HCT116 (cell line): ENCODE measurements around the gene BMAL1. TPM values are rescaled to one million over a fixed set of nuclear protein-coding genes. Genes with fewer than 3 reads are reported as not detected.

ENCODE experiments used
- ATAC-seq: fragments of 200-7000 bp; cut with Tn5 transposase; 2 replicates; pipeline ENCODE4 v1.9.1; 2020; ENCODE audit warnings: mild to moderate bottlenecking, moderate library complexity
- BruUV-seq: library from RNA; stranded (reverse); fragments of 400-500 nt; replicated peaks from 2 replicates; lab custom pipeline; 2021; lab: Mats Ljungman, UMichigan
- CTCF ChIA-PET: fragments of 300-600 bp; sonication (Branson Sonifier 250); formaldehyde crosslinking; loops from one replicate; lab custom pipeline; 2021; ENCODE audit warnings: antibody characterized with exemption; lab: Charles Lee
- POLR2A ChIA-PET: fragments of 300-600, 350-600 bp; sonication (Branson Sonifier 250); formaldehyde crosslinking; loops from one replicate; lab custom pipeline; 2021; ENCODE audit warnings: antibody characterized with exemption; lab: Charles Lee
- RAD21 ChIA-PET, 2 experiments: fragments of 300-600 bp; sonication (Branson Sonifier 250); formaldehyde crosslinking; loops; one replicate each; lab custom pipeline; 2023; ENCODE audit warnings: low total read pairs in 2 of 2; ENCODE audit not compliant: uncharacterized antibody in 2 of 2, unreplicated experiment in 2 of 2, low non-redundant PET in 1 of 2; lab: Charles Lee
- DNase-seq: peaks from one replicate; pipeline ENCODE4 v3.0.0-alpha.2; 2010; ENCODE audit warnings: low read depth, low spot score
- H2AFZ ChIP-seq: fragments of 200-600 bp; shearing (Covaris generic), sonication (generic); 2 replicates; pipeline ENCODE4 v1.6.1; 2017; ENCODE audit warnings: low read depth, mixed run types, mixed read lengths, antibody characterized with exemption, low read length; ENCODE audit not compliant: poor library complexity, severe bottlenecking
- H3K27ac ChIP-seq: 2 replicates; pipeline ENCODE4 v1.5.1; 2012; ENCODE audit warnings: low read depth, low read length
- H3K27me3 ChIP-seq: fragments of 200-600 bp; sonication (generic); 2 replicates; pipeline ENCODE4 v1.6.1; 2016; ENCODE audit warnings: mixed run types, low read length, mixed read lengths; ENCODE audit not compliant: insufficient read depth
- H3K36me3 ChIP-seq, 2 experiments: fragments of 200-500 bp in 1 of 2; fragments of 200-600 bp in 1 of 2; sonication (Bioruptor generic) in 1 of 2; sonication (generic) in 1 of 2; 2 replicates each; pipeline versions ENCODE4 v1.5.1 to v1.6.1; 2014 to 2016; ENCODE audit warnings: low read length in 2 of 2, inconsistent platforms in 1 of 2, mixed read lengths in 1 of 2, mixed run types in 1 of 2; ENCODE audit not compliant: insufficient read depth in 2 of 2, control insufficient read depth in 1 of 2
- H3K4me1 ChIP-seq, 2 experiments: fragments of 200-600 bp in 1 of 2; sonication (generic) in 1 of 2; 2 replicates each; pipeline versions ENCODE4 v1.5.1 to v1.6.1; 2012 to 2017; ENCODE audit warnings: low read length in 2 of 2, inconsistent platforms in 1 of 2, mild to moderate bottlenecking in 1 of 2, mixed read lengths in 1 of 2, mixed run types in 1 of 2, moderate library complexity in 1 of 2; ENCODE audit not compliant: insufficient read depth in 2 of 2, control insufficient read depth in 1 of 2
- H3K4me2 ChIP-seq: fragments of 200-600 bp; sonication (generic); 2 replicates; pipeline ENCODE4 v1.6.1; 2017; ENCODE audit warnings: mixed run types, low read length, mixed read lengths
- H3K4me3 ChIP-seq, 2 experiments: fragments of 200-600 bp in 1 of 2; sonication (generic) in 1 of 2; replicated peaks in 1 of 2; 2 replicates each; pipeline ENCODE4 v1.5.1; 2011 to 2016; ENCODE audit warnings: low read length in 2 of 2, control low read depth in 1 of 2, low read depth in 1 of 2, mild to moderate bottlenecking in 1 of 2, mixed read lengths in 1 of 2, mixed run types in 1 of 2
- H3K79me2 ChIP-seq: fragments of 200-600 bp; sonication (generic); 2 replicates; pipeline ENCODE4 v1.6.1; 2017; ENCODE audit warnings: mild to moderate bottlenecking, mixed run types, low read length, moderate library complexity, mixed read lengths; ENCODE audit not compliant: insufficient read depth
- H3K9ac ChIP-seq: fragments of 200-600 bp; sonication (generic); 2 replicates; pipeline ENCODE4 v1.6.1; 2016; ENCODE audit warnings: low read length, mixed read lengths
- H3K9me2 ChIP-seq: fragments of 200-600 bp; sonication (generic), shearing (Covaris generic); 2 replicates; pipeline ENCODE4 v1.6.1; 2017; ENCODE audit warnings: mixed run types, mild to moderate bottlenecking, moderate library complexity; ENCODE audit not compliant: insufficient read depth
- H3K9me3 ChIP-seq, 2 experiments: fragments of 200-500 bp in 1 of 2; fragments of 200-600 bp in 1 of 2; sonication (Bioruptor generic) in 1 of 2; sonication (generic) in 1 of 2; 2 replicates each; pipeline ENCODE4 v1.6.1; 2014 to 2017; ENCODE audit warnings: low read length in 2 of 2, mixed read lengths in 2 of 2, inconsistent platforms in 1 of 2, low read depth in 1 of 2, mild to moderate bottlenecking in 1 of 2, mixed run types in 1 of 2, moderate library complexity in 1 of 2; ENCODE audit not compliant: control insufficient read depth in 1 of 2, insufficient read depth in 1 of 2
- H4K20me1 ChIP-seq: fragments of 200-600 bp; sonication (generic), shearing (Covaris generic); 2 replicates; pipeline ENCODE4 v1.6.1; 2017; ENCODE audit warnings: mixed run types, mild to moderate bottlenecking, moderate library complexity; ENCODE audit not compliant: insufficient read depth
- ATF3 ChIP-seq: IDR thresholded peaks from 2 replicates; pipeline ENCODE4 v1.6.1; 2012
- CBX3 ChIP-seq: IDR thresholded peaks from 2 replicates; pipeline ENCODE4 v1.6.1; 2012; ENCODE audit warnings: low read depth
- CEBPB ChIP-seq: IDR thresholded peaks from 2 replicates; pipeline ENCODE4 v1.6.1; 2012; ENCODE audit warnings: low read depth
- CTCF ChIP-seq, 3 experiments: fragments of 200-600 bp in 1 of 3; sonication (generic) in 1 of 3; IDR thresholded peaks in 2 of 3; conservative IDR thresholded peaks in 1 of 3; 2 replicates each; pipeline ENCODE4 v1.5.1; 2012 to 2017; ENCODE audit warnings: low read depth in 2 of 3, low read length in 2 of 3, antibody characterized with exemption in 1 of 3, borderline replicate concordance in 1 of 3, control low read depth in 1 of 3, mild to moderate bottlenecking in 1 of 3, mixed read lengths in 1 of 3, mixed run types in 1 of 3, moderate library complexity in 1 of 3; ENCODE audit not compliant: insufficient read depth in 1 of 3
- EGR1 ChIP-seq: IDR thresholded peaks from 2 replicates; pipeline ENCODE4 v1.6.1; 2012; ENCODE audit warnings: low read depth
- ELF1 ChIP-seq: IDR thresholded peaks from 2 replicates; pipeline ENCODE4 v1.6.1; 2012; ENCODE audit warnings: low read depth, borderline replicate concordance
- EZH2 ChIP-seq: fragments of 200-600 bp; sonication (generic); IDR thresholded peaks from 2 replicates; pipeline ENCODE4 v1.6.1; 2017; ENCODE audit warnings: antibody characterized with exemption, mixed run types
- EZH2phosphoT487 ChIP-seq: fragments of 200-600 bp; IDR thresholded peaks from 2 replicates; pipeline ENCODE4 v1.6.1; 2018; ENCODE audit warnings: antibody characterized with exemption, borderline replicate concordance
- FOSL1 ChIP-seq: IDR thresholded peaks from 2 replicates; pipeline ENCODE4 v1.6.1; 2012; ENCODE audit warnings: low read depth
- POLR2AphosphoS5 ChIP-seq: IDR thresholded peaks from 2 replicates; pipeline ENCODE4 v1.6.1; 2011; ENCODE audit warnings: mild to moderate bottlenecking, low read depth, low read length, moderate library complexity
- RAD21 ChIP-seq: IDR thresholded peaks from 2 replicates; pipeline ENCODE4 v1.6.1; 2012; ENCODE audit warnings: low read depth, mild to moderate bottlenecking
- SIN3A ChIP-seq: IDR thresholded peaks from 2 replicates; pipeline ENCODE4 v1.6.1; 2012; ENCODE audit warnings: low read depth
- SP1 ChIP-seq: IDR thresholded peaks from 2 replicates; pipeline ENCODE4 v1.6.1; 2012; ENCODE audit warnings: low read depth
- YY1 ChIP-seq: IDR thresholded peaks from 2 replicates; pipeline ENCODE4 v1.6.1; 2011; ENCODE audit warnings: low read length, low read depth, moderate library complexity, mild to moderate bottlenecking; ENCODE audit not compliant: insufficient replicate concordance; ENCODE audit errors: extremely low read depth
- ZBTB33 ChIP-seq: IDR thresholded peaks from 2 replicates; pipeline ENCODE4 v1.6.1; 2011; ENCODE audit warnings: mild to moderate bottlenecking, low read length, moderate library complexity; ENCODE audit not compliant: insufficient replicate concordance; ENCODE audit errors: extremely low read depth
- ZFX ChIP-seq: fragments of 450-650 bp; IDR thresholded peaks from 2 replicates; pipeline ENCODE4 v1.6.1; 2017
- intact Hi-C: fragments of 100-400 bp; cut with micrococcal nuclease; formaldehyde crosslinking; loops from 2 replicates; pipeline ENCODE4 v1.10.0; 2022
- total RNA-seq: library from RNA; stranded (reverse); gene quantifications from one replicate; pipeline ENCODE4 v1.2.1, GENCODE V29; 2021; ENCODE audit not compliant: unreplicated experiment

The BMAL1 gene
- total RNA-seq, 1 experiment from 2014 or later = 17.6 TPM

- CTCF ChIA-PET = interaction anchor here (0.8 to 4.2 kb wide), 12 partner anchors 9 to 1096 kb away, joined by 3 to 57 read pairs (median 5); no protein-coding TSS in a partner anchor
- Histone ChIP-seq H3K27me3 (no peaks in the 10 kb centered on the region), H3K9ac (no peak overlapping the region), H2AFZ (no peak overlapping the region), H4K20me1 (0 out of 2 replicates have a peak, but pooled peaks cover 5% of the 10 kb centered on the region), H3K4me3 (no peak overlapping the region), H3K27ac (no peak overlapping the region), H3K4me2 (no peak overlapping the region), H3K4me1 (no peaks in the 10 kb centered on the region), H3K79me2 (no peaks in the 10 kb centered on the region), H3K36me3 (peaks cover 0 to 8% of the 10 kb centered on the region in 2 experiments; a peak in 1 of 4 replicates), H3K9me3 (no peaks in the 10 kb centered on the region), H3K9me2 (no peaks in the 10 kb centered on the region)
- peak; percentile 23 for DNase-seq
- POLR2A ChIA-PET = no interaction called here
- no TSS peak for BruUV-seq
- intact Hi-C loops = loop anchor here (1.0 to 10.0 kb wide), 2 partner anchors 175 to 420 kb away; no protein-coding TSS in a partner anchor
- peak; percentile 78 for ATAC-seq
- RAD21 ChIA-PET = interaction anchor here in 1 of 2 experiments (1.0 kb wide), 1 partner anchor 174 kb away, joined by 3 read pairs; no protein-coding TSS in a partner anchor
- no peak for TF ChIP-seq FOSL1
- no peak for TF ChIP-seq SIN3A
- TF ChIP-seq CBX3 = no peak
- TF ChIP-seq CTCF (IDR thresholded peaks at IDR 0.05 in 2 of 3, conservative IDR thresholded peaks at IDR 0.05 in 1 of 3; ENCODE audit: borderline replicate concordance in 1 of 3, insufficient read depth in 1 of 3, low read depth in 2 of 3, low read length in 2 of 3) = peak; percentile 55 to 64 (median 63)
- TF ChIP-seq EZH2 = no peak
- no peak for TF ChIP-seq ZBTB33
- no peak for TF ChIP-seq ATF3
- no peak for TF ChIP-seq ELF1
- no peak for TF ChIP-seq YY1
- no peak for TF ChIP-seq EZH2phosphoT487
- TF ChIP-seq SP1 = no peak
- no peak for TF ChIP-seq CEBPB
- TF ChIP-seq EGR1 = no peak
- TF ChIP-seq RAD21 = peak; percentile 58
- TF ChIP-seq ZFX = no peak
- TF ChIP-seq POLR2AphosphoS5 = no peak
- TF ChIP-seq, all 23 proteins: peak for 2
These were observed 107.5 kb downstream of the BMAL1 start for GRCh38 chr11:13384908-13385640.
